Measurements from ENCODE around the gene TGFBR3. TPM values are rescaled to one million over a fixed set of nuclear protein-coding genes. Genes with fewer than 3 reads are reported as not detected.

Gene TGFBR3
- polyA plus RNA-seq, 1 donor (not counting 4 experiments of a cell fraction or from before 2014, with no cell fraction given) = 1.2 TPM

DNA sequence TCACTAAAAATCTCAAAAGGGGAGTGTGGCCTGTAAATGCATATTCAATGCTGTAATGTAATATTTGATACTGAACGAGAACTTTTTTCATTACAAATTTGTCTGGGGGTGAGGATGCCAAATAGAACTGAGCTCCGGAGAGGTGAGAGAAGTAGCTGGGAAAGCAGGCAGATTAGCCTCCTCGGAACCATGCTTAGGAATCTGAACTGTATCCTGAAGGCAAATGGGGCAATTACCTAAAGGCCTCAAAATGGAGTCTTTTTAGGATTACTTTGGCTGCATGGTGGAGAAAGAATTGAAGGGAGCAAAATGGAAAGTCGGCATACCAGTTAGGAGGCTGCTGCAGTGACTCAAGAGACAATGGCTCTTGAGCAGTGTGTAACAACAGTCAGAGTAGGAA is 206.5 kb downstream of the TGFBR3 start:
- H3K9me1 ChIP-seq (ENCODE audit: control insufficient read depth, extremely low read depth, insufficient read depth, low read length) = no peaks in the 10 kb centered on the region
- dilution Hi-C loops (cut with MboI; ENCODE audit: extremely low pct_ligation_motif_present, low sequenced_read_pairs) = no loop called here
- H3K79me2 ChIP-seq (ENCODE audit: control insufficient read depth, insufficient read depth, low read length) = no peaks in the 10 kb centered on the region
- no peak for FAIRE-seq
- no peaks in the 10 kb centered on the region for H4K20me1 ChIP-seq (ENCODE audit: control insufficient read depth, extremely low read depth, insufficient read depth, low read length)
- no peaks in the 10 kb centered on the region for H3K4me1 ChIP-seq (ENCODE audit: control insufficient read depth, extremely low read depth, insufficient read depth, low read length)
- DNase-seq (ENCODE audit: low read depth, low spot score) = no peak
- TF ChIP-seq, protein P1, sequence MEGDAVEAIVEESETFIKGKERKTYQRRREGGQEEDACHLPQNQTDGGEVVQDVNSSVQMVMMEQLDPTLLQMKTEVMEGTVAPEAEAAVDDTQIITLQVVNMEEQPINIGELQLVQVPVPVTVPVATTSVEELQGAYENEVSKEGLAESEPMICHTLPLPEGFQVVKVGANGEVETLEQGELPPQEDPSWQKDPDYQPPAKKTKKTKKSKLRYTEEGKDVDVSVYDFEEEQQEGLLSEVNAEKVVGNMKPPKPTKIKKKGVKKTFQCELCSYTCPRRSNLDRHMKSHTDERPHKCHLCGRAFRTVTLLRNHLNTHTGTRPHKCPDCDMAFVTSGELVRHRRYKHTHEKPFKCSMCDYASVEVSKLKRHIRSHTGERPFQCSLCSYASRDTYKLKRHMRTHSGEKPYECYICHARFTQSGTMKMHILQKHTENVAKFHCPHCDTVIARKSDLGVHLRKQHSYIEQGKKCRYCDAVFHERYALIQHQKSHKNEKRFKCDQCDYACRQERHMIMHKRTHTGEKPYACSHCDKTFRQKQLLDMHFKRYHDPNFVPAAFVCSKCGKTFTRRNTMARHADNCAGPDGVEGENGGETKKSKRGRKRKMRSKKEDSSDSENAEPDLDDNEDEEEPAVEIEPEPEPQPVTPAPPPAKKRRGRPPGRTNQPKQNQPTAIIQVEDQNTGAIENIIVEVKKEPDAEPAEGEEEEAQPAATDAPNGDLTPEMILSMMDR (optimal IDR thresholded peaks at IDR 0.05 in 1 of 3, IDR thresholded peaks at IDR 0.05 in 1 of 3, conservative IDR thresholded peaks at IDR 0.05 in 1 of 3; ENCODE audit: extremely low read depth in 1 of 3, insufficient read depth in 2 of 3, low read length in 3 of 3) = no peak
- no peak for TF ChIP-seq EZH2 (IDR thresholded peaks at IDR 0.05; ENCODE audit: low read length)
- no peaks in the 10 kb centered on the region for H3K27me3 ChIP-seq (ENCODE audit: control insufficient read depth, extremely low read depth, insufficient read depth, low read length)
- no peak overlapping the region for H2AFZ ChIP-seq (ENCODE audit: control insufficient read depth, low read length)
- H3K27ac ChIP-seq (ENCODE audit: control insufficient read depth, insufficient read depth, low read length) = no peak overlapping the region
- H3K4me3 ChIP-seq (ENCODE audit: control insufficient read depth in 2 of 3, extremely low read depth in 1 of 3, insufficient read depth in 2 of 3, low read depth in 1 of 3, low read length in 3 of 3) = no peak overlapping the region
- no peak overlapping the region for H3K9ac ChIP-seq (ENCODE audit: control insufficient read depth, extremely low read depth, insufficient read depth, low read length)
- H3K9me3 ChIP-seq (ENCODE audit: control insufficient read depth, low read depth, low read length) = no peaks in the 10 kb centered on the region
- H3K36me3 ChIP-seq (ENCODE audit: control insufficient read depth in 2 of 2, extremely low read depth in 1 of 2, insufficient read depth in 2 of 2, low read length in 2 of 2) = no peaks in the 10 kb centered on the region
- H3K4me2 ChIP-seq (ENCODE audit: control insufficient read depth, extremely low read depth, insufficient read depth, low read depth, low read length) = no peak overlapping the region

DNA sequence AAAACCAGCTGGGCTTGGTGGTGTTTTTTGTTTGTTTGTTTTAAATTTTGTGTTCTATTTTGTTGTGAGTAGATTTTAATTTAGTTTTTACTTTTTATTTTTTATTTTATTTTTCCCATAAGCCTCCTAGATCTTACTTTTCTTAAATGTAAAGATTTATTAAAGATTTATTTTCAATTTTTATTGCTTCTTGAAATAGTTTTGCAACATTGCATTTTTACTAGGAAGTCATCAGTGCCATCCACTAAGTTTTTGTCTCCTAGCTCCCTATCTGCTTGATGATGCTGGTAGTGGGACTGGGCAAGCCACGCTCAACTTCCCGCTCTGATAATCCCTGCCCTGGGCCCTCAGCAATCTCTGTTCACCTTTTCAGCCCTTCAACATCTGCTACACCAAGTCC is 209.9 kb downstream of the TGFBR3 start:
- Histone ChIP-seq H3K9me1 (ENCODE audit: control insufficient read depth, extremely low read depth, insufficient read depth, low read length) (no peaks in the 10 kb centered on the region), H4K20me1 (ENCODE audit: control insufficient read depth, extremely low read depth, insufficient read depth, low read length) (no peaks in the 10 kb centered on the region), H3K27ac (ENCODE audit: control insufficient read depth, insufficient read depth, low read length) (no peak overlapping the region), H3K36me3 (ENCODE audit: control insufficient read depth in 2 of 2, extremely low read depth in 1 of 2, insufficient read depth in 2 of 2, low read length in 2 of 2) (no peaks in the 10 kb centered on the region), H3K27me3 (ENCODE audit: control insufficient read depth, extremely low read depth, insufficient read depth, low read length) (no peaks in the 10 kb centered on the region), H3K9ac (ENCODE audit: control insufficient read depth, extremely low read depth, insufficient read depth, low read length) (no peak overlapping the region), H3K9me3 (ENCODE audit: control insufficient read depth, low read depth, low read length) (no peaks in the 10 kb centered on the region), H3K4me2 (ENCODE audit: control insufficient read depth, extremely low read depth, insufficient read depth, low read depth, low read length) (no peak overlapping the region), H3K79me2 (ENCODE audit: control insufficient read depth, insufficient read depth, low read length) (no peaks in the 10 kb centered on the region), H2AFZ (ENCODE audit: control insufficient read depth, low read length) (no peak overlapping the region), H3K4me1 (ENCODE audit: control insufficient read depth, extremely low read depth, insufficient read depth, low read length) (no peaks in the 10 kb centered on the region), H3K4me3 (ENCODE audit: control insufficient read depth in 2 of 3, extremely low read depth in 1 of 3, insufficient read depth in 2 of 3, low read depth in 1 of 3, low read length in 3 of 3) (no peak overlapping the region)
- no peak for TF ChIP-seq EZH2 (IDR thresholded peaks at IDR 0.05; ENCODE audit: low read length)
- TF ChIP-seq, protein P1 (optimal IDR thresholded peaks at IDR 0.05 in 1 of 3, IDR thresholded peaks at IDR 0.05 in 1 of 3, conservative IDR thresholded peaks at IDR 0.05 in 1 of 3; ENCODE audit: extremely low read depth in 1 of 3, insufficient read depth in 2 of 3, low read length in 3 of 3) = no peak
- FAIRE-seq (no peak), DNase-seq (ENCODE audit: low read depth, low spot score) (no peak)
- dilution Hi-C loops (cut with MboI; ENCODE audit: extremely low pct_ligation_motif_present, low sequenced_read_pairs) = no loop called here

Measured in keratinocyte (primary cell).